Measurements from ENCODE around the gene TMEM80. TPM values are rescaled to one million over a fixed set of nuclear protein-coding genes. Genes with fewer than 3 reads are reported as not detected.

Gene TMEM80
- total and polyA plus RNA-seq, 9 of the 15 experiments (the other 6 are each of a cell fraction or from before 2014, with no cell fraction given) = 5.1 to 30.1 (median 12.4) TPM

GRCh38 chr11:665704-666281 lies 29.8 kb upstream of the TMEM80 start (continued):
- peak; percentile 11; the same call in 1 of the 2 replicates for TF ChIP-seq ZBTB9 (CRISPR knock-in tag; IDR thresholded peaks at IDR 0.05)
- peak; percentile 94 for TF ChIP-seq THRA (IDR thresholded peaks at IDR 0.05)
- no peak for TF ChIP-seq ZNF277 (CRISPR knock-in tag; IDR thresholded peaks at IDR 0.05; ENCODE audit: borderline replicate concordance)
- TF ChIP-seq AFF1 (IDR thresholded peaks at IDR 0.05; ENCODE audit: low read depth in 1 of 2, partially characterized antibody in 2 of 2) = peak in 1 of 2 experiments; percentile 28
- peak; percentile 68 for TF ChIP-seq SMARCA4 (IDR thresholded peaks at IDR 0.05)
- TF ChIP-seq ATF3 (IDR thresholded peaks at IDR 0.05) = peak; percentile 67
- no peak for TF ChIP-seq ATF3 (CRISPR knock-in tag; conservative IDR thresholded peaks at IDR 0.05)
- peak; percentile 91 for TF ChIP-seq PRDM10 (IDR thresholded peaks at IDR 0.05; ENCODE audit: partially characterized antibody)
- 0 out of 2 replicates have a peak, but pooled peaks have one; percentile 77 for TF ChIP-seq PHB (CRISPR knock-in tag; IDR thresholded peaks at IDR 0.05)
- peak; percentile 69 for TF ChIP-seq LEF1 (IDR thresholded peaks at IDR 0.05)
- 0 out of 2 replicates have a peak, but pooled peaks have one; percentile 66 for TF ChIP-seq SMAD4 (CRISPR knock-in tag; conservative IDR thresholded peaks at IDR 0.05)
- peak; percentile 97 for TF ChIP-seq NFE2 (IDR thresholded peaks at IDR 0.05; ENCODE audit: low read depth)
- peak; percentile 61; the same call in 1 of the 2 replicates for TF ChIP-seq CTBP1 (IDR thresholded peaks at IDR 0.05; ENCODE audit: borderline replicate concordance)
- TF ChIP-seq BRD4 (IDR thresholded peaks at IDR 0.05) = 0 out of 2 replicates have a peak, but pooled peaks have one; percentile 27
- peak; percentile 91 for TF ChIP-seq NFRKB (IDR thresholded peaks at IDR 0.05; ENCODE audit: low read depth)
